Mesenchymal stem cell (in vitro differentiated cells and primary cell): Measurements from ENCODE around the gene CFAP58.

Source experiments
- DNase-seq: peaks from one replicate; pipeline ENCODE4 v3.0.0-alpha.2; 2013
- H2AFZ ChIP-seq: one replicate; pipeline ENCODE4 v1.6.1; 2013; ENCODE audit warnings: low read depth, mild to moderate bottlenecking, control low read depth, inconsistent platforms, low read length, moderate library complexity
- H2AK5ac ChIP-seq: 2 replicates; pipeline ENCODE4 v1.6.1; 2013; ENCODE audit warnings: low read length, moderate library complexity, mild to moderate bottlenecking, inconsistent platforms; ENCODE audit not compliant: severe bottlenecking
- H2BK120ac ChIP-seq: one replicate; pipeline ENCODE4 v1.6.1; 2013; ENCODE audit warnings: low read depth, mild to moderate bottlenecking, inconsistent platforms, low read length, moderate library complexity
- H2BK12ac ChIP-seq, 2 experiments: one replicate each; pipeline ENCODE4 v1.6.1; 2013; ENCODE audit warnings: inconsistent platforms in 2 of 2, low read length in 2 of 2, mild to moderate bottlenecking in 2 of 2, moderate library complexity in 2 of 2, control low read depth in 1 of 2
- H2BK15ac ChIP-seq: one replicate; pipeline ENCODE4 v1.6.1; 2013; ENCODE audit warnings: mild to moderate bottlenecking, low read depth, inconsistent platforms; ENCODE audit not compliant: poor library complexity, severe bottlenecking
- H2BK5ac ChIP-seq: 2 replicates; pipeline ENCODE4 v1.6.1; 2013; ENCODE audit warnings: low read depth, mild to moderate bottlenecking, low read length, control low read depth, inconsistent platforms; ENCODE audit not compliant: poor library complexity, severe bottlenecking
- H3K14ac ChIP-seq, 2 experiments: one replicate each; pipeline ENCODE4 v1.6.1; 2013; ENCODE audit warnings: inconsistent platforms in 2 of 2, low read length in 2 of 2, control low read depth in 1 of 2, mild to moderate bottlenecking in 1 of 2, moderate library complexity in 1 of 2
- H3K18ac ChIP-seq, 2 experiments: one replicate each; pipeline ENCODE4 v1.6.1; 2013; ENCODE audit warnings: inconsistent platforms in 2 of 2, low read length in 2 of 2, control low read depth in 1 of 2, low read depth in 1 of 2, mild to moderate bottlenecking in 1 of 2
- H3K23ac ChIP-seq, 2 experiments: one replicate each; pipeline ENCODE4 v1.6.1; 2013; ENCODE audit warnings: inconsistent platforms in 2 of 2, low read length in 2 of 2, mild to moderate bottlenecking in 2 of 2, moderate library complexity in 2 of 2, control low read depth in 1 of 2
- H3K27ac ChIP-seq: 2 replicates; pipeline ENCODE4 v1.5.1; 2013; ENCODE audit warnings: mild to moderate bottlenecking, moderate library complexity, low read length, control low read depth, inconsistent platforms; ENCODE audit not compliant: poor library complexity, severe bottlenecking
- H3K27me3 ChIP-seq, 2 experiments: 2 replicates each; pipeline versions ENCODE4 v1.6.1 to v1.7.0; 2013; ENCODE audit warnings: low read length in 2 of 2, mild to moderate bottlenecking in 2 of 2, moderate library complexity in 2 of 2, control low read depth in 1 of 2, inconsistent platforms in 1 of 2; ENCODE audit not compliant: control insufficient read depth in 1 of 2, insufficient read depth in 1 of 2
- H3K36me3 ChIP-seq, 2 experiments: 2 replicates each; pipeline versions ENCODE4 v1.6.1 to v1.7.0; 2013; ENCODE audit warnings: low read length in 2 of 2, control low read depth in 1 of 2, inconsistent platforms in 1 of 2, low read depth in 1 of 2, mild to moderate bottlenecking in 1 of 2; ENCODE audit not compliant: insufficient read depth in 2 of 2, control insufficient read depth in 1 of 2
- H3K4ac ChIP-seq, 2 experiments: one replicate each; pipeline ENCODE4 v1.6.1; 2013; ENCODE audit warnings: inconsistent platforms in 2 of 2, low read length in 2 of 2, mild to moderate bottlenecking in 2 of 2, moderate library complexity in 2 of 2, control low read depth in 1 of 2, low read depth in 1 of 2
- H3K4me1 ChIP-seq: 2 replicates; pipeline ENCODE4 v1.6.1; 2013; ENCODE audit warnings: low read depth, low read length, control low read depth; ENCODE audit not compliant: control insufficient read depth, insufficient read depth
- H3K4me2 ChIP-seq: 2 replicates; pipeline ENCODE4 v1.6.1; 2013; ENCODE audit warnings: low read length, mild to moderate bottlenecking, inconsistent platforms; ENCODE audit not compliant: poor library complexity, severe bottlenecking
- H3K4me3 ChIP-seq, 2 experiments: 2 replicates each; pipeline versions ENCODE4 v1.5.1 to v1.7.0; 2013; ENCODE audit warnings: low read length in 2 of 2, mild to moderate bottlenecking in 2 of 2, control low read depth in 1 of 2, low read depth in 1 of 2; ENCODE audit not compliant: insufficient read depth in 1 of 2
- H3K79me1 ChIP-seq: replicated peaks from 2 replicates; pipeline ENCODE4 v1.6.1; 2013; ENCODE audit warnings: mild to moderate bottlenecking, control low read depth, low read length, inconsistent platforms; ENCODE audit not compliant: poor library complexity, severe bottlenecking
- H3K9ac ChIP-seq: 2 replicates; pipeline ENCODE4 v1.7.0; 2013; ENCODE audit warnings: mild to moderate bottlenecking, low read length, moderate library complexity
- H3K9me3 ChIP-seq: 2 replicates; pipeline ENCODE4 v1.7.0; 2013; ENCODE audit warnings: mild to moderate bottlenecking, low read length; ENCODE audit not compliant: control insufficient read depth
- H4K8ac ChIP-seq: one replicate; pipeline ENCODE4 v1.6.1; 2013; ENCODE audit warnings: inconsistent platforms, mild to moderate bottlenecking, low read length, moderate library complexity
- H4K91ac ChIP-seq: one replicate; pipeline ENCODE4 v1.6.1; 2013; ENCODE audit warnings: mild to moderate bottlenecking, low read length, inconsistent platforms
- WGBS: methylation state at CpG from one replicate; pipeline ENCODE4 v1.1.7; 2013; ENCODE audit warnings: mixed read lengths; 5-methylcytosine and 5-hydroxymethylcytosine counted together

The CFAP58 gene

DNA sequence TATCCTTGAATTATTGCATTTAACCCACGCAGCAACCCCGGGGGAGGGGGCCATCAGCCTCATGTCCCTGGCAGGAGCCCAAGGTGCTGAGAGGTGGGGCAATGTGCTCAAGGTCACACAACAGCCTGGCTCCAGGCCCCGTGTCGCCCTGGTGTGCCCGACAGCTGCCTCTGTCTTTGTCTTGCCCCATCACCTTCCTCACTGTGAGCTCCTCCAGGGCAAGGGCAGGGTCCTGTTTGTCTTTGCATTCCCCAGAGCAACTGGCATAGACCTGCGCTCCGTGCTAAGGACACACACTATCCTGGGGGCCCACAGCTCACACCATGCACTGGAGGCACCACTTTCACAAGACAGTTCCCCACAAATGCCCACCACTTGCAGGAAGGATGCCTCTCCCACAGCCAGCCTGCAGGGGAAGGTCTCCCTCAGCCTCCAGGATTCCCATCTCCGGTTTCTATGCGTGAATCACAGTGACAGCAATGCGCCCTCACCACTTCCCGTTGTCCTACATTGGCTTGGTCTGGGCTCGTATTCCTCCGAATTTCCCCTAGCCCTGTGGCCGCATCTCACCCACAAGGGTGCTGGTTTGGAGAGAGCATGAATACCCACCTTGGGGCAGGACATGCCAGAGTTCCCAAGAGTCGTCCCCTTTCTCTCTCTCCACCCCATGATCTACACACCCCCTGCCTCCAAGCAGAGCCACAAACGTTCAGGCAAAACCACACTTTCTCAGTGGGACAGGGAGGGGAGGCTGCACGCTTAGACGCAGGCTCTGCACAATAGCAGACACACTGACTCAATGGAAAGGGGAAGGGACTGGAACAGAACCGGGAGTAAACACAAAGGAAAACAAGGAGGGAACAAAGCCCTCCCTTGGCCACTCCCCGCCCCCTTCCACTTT is 25.6 kb upstream of the CFAP58 start:
- H4K8ac ChIP-seq, result peak overlapping the region; percentile 96
- peaks cover 27 to 42% of the 10 kb centered on the region in 2 experiments for H3K36me3 ChIP-seq
- peak overlapping the region; percentile 97 for H3K9ac ChIP-seq
- H2BK120ac ChIP-seq, result peak overlapping the region; percentile 96
- no peak overlapping the region for H2AFZ ChIP-seq
- peaks cover 57% of the 10 kb centered on the region for H3K4me1 ChIP-seq
- H2BK15ac ChIP-seq, result peak overlapping the region; percentile 15
- peak overlapping the region; percentile 88 to 99 for H3K18ac ChIP-seq
- peak overlapping the region in 1 of 2 experiments; percentile 88 for H3K14ac ChIP-seq
- H2AK5ac ChIP-seq, result no peak overlapping the region
- H3K4me2 ChIP-seq, result peak overlapping the region; percentile 29
- peak overlapping the region; percentile 50 to 95 for H3K4ac ChIP-seq
- peak overlapping the region; percentile 98 for H3K27ac ChIP-seq
- DNase-seq, result peak; percentile 93
- H3K9me3 ChIP-seq, result no peaks in the 10 kb centered on the region
- peak overlapping the region; percentile 88 for H2BK5ac ChIP-seq
- WGBS, result 29% methylated on average over 18 of the region's 20 CpGs
- peak overlapping the region; percentile 74 for H4K91ac ChIP-seq
- peak overlapping the region in 1 of 2 experiments; percentile 98 for H2BK12ac ChIP-seq
- H3K27me3 ChIP-seq, result no peaks in the 10 kb centered on the region
- H3K4me3 ChIP-seq, result peak overlapping the region in 1 of 2 experiments; percentile 70
- peaks cover 17% of the 10 kb centered on the region for H3K79me1 ChIP-seq
- no peak overlapping the region for H3K23ac ChIP-seq

DNA sequence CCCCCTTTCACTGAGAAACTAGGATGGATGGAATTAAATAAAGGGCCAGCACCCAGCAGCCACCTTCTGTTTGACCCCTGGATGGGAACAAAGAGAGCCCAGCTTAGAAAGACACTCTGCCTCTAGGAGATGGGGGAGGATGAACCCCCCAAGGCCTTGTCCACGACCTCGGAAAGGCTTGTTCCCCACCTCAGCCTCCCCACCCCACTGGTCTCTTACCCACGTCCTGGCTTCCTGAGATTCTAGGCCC is 25.1 kb upstream of the CFAP58 start:
- peak overlapping the region; percentile 88 for H2BK5ac ChIP-seq
- H3K23ac ChIP-seq, result peak overlapping the region in 1 of 2 experiments; percentile 75
- peak overlapping the region; percentile 98 for H3K27ac ChIP-seq
- H3K9me3 ChIP-seq, result no peaks in the 10 kb centered on the region
- peak overlapping the region; percentile 70 for H2AK5ac ChIP-seq
- H3K14ac ChIP-seq, result peak overlapping the region in 1 of 2 experiments; percentile 95
- H3K36me3 ChIP-seq, result peaks cover 30 to 42% of the 10 kb centered on the region in 2 experiments
- H3K4me2 ChIP-seq, result peak overlapping the region; percentile 29
- H3K4me1 ChIP-seq, result peaks cover 61% of the 10 kb centered on the region
- peak overlapping the region; percentile 29 for H2AFZ ChIP-seq
- H3K4ac ChIP-seq, result peak overlapping the region; percentile 50 to 95
- WGBS, result 0% methylated on average over 3 of the region's 3 CpGs
- peak overlapping the region in 1 of 2 experiments; percentile 70 for H3K4me3 ChIP-seq
- H3K27me3 ChIP-seq, result no peaks in the 10 kb centered on the region
- H2BK12ac ChIP-seq, result peak overlapping the region; percentile 85 to 88
- peak overlapping the region; percentile 96 for H4K8ac ChIP-seq
- peak overlapping the region; percentile 96 for H2BK120ac ChIP-seq
- peak overlapping the region; percentile 88 to 99 for H3K18ac ChIP-seq
- H3K79me1 ChIP-seq, result peaks cover 12% of the 10 kb centered on the region
- DNase-seq, result no peak
- H3K9ac ChIP-seq, result peak overlapping the region; percentile 97
- H2BK15ac ChIP-seq, result peak overlapping the region; percentile 15
- peak overlapping the region; percentile 98 for H4K91ac ChIP-seq

DNA sequence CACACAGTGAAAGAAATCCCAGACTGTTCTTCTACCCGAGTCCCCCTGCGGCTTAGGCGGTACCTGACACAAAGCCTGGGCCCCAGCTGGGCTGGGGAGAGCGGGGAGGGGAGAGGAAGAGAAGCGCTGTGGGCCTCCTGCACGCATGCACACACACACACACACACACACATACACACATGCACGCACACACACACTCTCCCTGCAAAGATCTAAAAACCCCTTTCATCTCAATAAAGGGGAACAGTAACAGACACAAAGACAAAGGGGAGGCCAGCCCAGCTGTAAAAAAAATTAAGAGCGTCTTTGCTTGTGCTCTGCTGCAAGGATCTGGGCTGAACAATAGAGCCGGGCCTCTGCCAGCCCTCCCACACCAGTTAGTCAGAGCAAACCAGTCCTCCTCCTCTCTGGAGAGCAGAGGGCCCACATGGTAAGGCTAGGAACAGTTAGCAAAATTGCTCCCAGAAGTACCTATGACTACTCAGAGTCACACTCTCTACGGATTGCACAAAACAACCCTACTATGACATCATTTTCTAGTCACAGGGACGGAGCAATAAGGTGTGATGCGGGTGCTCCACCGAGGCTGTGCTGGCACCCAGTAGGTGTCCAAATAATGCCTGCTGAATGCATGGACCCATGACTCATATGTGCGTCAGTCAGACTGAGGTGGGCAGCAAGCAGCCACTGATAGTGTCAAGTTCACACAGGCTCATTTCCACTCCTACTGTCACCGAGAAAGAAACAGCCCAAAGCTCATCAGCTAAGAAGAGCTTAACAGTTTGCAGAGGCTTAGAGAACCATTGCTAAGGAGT is 24.5 kb upstream of the CFAP58 start:
- peak; percentile 95 for DNase-seq
- H3K36me3 ChIP-seq, result peaks cover 30 to 42% of the 10 kb centered on the region in 2 experiments
- peak overlapping the region; percentile 96 for H2BK120ac ChIP-seq
- H2AK5ac ChIP-seq, result peak overlapping the region; percentile 70
- H3K4me3 ChIP-seq, result peak overlapping the region in 1 of 2 experiments; percentile 70
- H2BK15ac ChIP-seq, result peak overlapping the region; percentile 15
- H3K79me1 ChIP-seq, result peaks cover 9% of the 10 kb centered on the region
- no peaks in the 10 kb centered on the region for H3K27me3 ChIP-seq
- no peaks in the 10 kb centered on the region for H3K9me3 ChIP-seq
- H4K8ac ChIP-seq, result peak overlapping the region; percentile 96
- peak overlapping the region in 1 of 2 experiments; percentile 95 for H3K14ac ChIP-seq
- peaks cover 66% of the 10 kb centered on the region for H3K4me1 ChIP-seq
- WGBS, result 9% methylated on average over 9 of the region's 15 CpGs
- peak overlapping the region; percentile 85 to 88 for H2BK12ac ChIP-seq
- peak overlapping the region; percentile 29 for H3K4me2 ChIP-seq
- peak overlapping the region; percentile 98 for H4K91ac ChIP-seq
- peak overlapping the region; percentile 50 to 95 for H3K4ac ChIP-seq
- peak overlapping the region in 1 of 2 experiments; percentile 75 for H3K23ac ChIP-seq
- peak overlapping the region; percentile 29 for H2AFZ ChIP-seq
- peak overlapping the region; percentile 88 to 99 for H3K18ac ChIP-seq
- peak overlapping the region; percentile 97 for H3K9ac ChIP-seq
- peak overlapping the region; percentile 98 for H3K27ac ChIP-seq
- H2BK5ac ChIP-seq, result peak overlapping the region; percentile 88
